ENCODE measurements around the gene TPST2.

DNA sequence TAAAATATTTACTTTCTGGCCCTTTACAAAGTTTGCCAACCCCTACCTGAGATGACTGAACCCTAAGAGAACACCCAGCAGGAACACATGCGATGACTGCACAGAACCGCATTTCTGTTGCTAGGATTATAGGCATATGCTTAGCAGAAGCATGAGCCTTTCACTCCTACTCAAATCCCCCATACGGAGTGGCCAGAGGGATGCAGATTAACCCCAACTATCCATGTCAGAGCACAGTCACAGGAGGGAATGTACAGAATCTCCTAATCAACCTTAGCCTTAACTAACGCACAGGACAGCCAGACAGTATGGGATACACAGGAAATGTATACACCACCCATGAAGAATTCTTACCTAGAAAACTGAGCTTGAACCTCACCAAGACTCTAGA, 112.6 kb downstream of the TPST2 start:
- TF ChIP-seq CTCF (conservative IDR thresholded peaks at IDR 0.05; ENCODE audit: low read depth, low read length) (no peak), EZH2 (IDR thresholded peaks at IDR 0.05; ENCODE audit: borderline replicate concordance, low read depth, low read length, poor library complexity, severe bottlenecking) (no peak)

All from A673 (cell line).